NB4 (cell line): ENCODE data around the gene RUFY3.

Experiments used
- POLR2A ChIP-seq: IDR thresholded peaks from 2 replicates; pipeline ENCODE4 v1.6.1; 2011; ENCODE audit warnings: mild to moderate bottlenecking; ENCODE audit not compliant: insufficient read length; ENCODE audit errors: extremely low read depth
- TF ChIP-seq, protein P1 (sequence below): IDR thresholded peaks from one replicate; pipeline ENCODE4 v1.5.1; 2012; ENCODE audit warnings: low read depth, low read length

DNA sequence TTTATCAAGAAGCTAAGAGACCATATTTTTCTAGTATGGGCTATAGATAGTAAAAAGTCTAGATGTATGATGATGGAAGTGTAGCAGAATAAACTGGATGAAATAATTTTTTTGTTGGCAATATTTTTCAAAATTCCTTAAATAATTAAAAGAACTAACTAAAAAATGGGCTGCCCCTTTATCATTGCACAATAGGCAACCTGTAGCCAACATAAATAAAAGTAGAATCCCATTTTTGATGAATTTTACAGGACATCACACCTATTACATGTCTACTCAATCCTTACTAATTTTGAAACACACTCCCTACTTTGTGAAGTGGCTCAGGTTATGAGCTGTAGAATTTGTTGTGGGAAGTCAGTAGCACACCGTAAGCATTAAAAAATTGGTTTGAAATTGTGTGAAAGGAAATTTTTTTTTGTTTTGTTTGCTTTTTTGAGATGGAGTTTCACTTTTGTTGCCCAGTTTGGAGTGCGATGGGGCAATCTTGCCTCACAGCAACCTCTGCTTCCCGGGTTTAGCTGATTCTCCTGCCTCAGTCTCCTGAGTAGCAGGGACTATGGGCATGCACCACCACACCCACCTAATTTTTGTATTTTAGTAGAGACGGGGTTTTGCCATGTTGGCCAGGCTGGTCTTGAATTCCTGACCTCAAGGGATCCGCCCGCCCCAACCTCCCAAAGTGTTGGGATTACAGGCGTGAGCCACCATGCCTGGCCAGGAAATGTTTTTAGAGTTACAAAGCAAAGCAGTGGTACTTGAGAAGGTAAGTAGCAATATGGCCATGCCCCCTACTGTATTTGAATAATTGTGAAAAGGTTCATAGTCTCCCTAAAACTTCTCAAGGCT, 8.9 kb upstream of the RUFY3 start:
- TF ChIP-seq POLR2A = no peak
- TF ChIP-seq, protein P1, sequence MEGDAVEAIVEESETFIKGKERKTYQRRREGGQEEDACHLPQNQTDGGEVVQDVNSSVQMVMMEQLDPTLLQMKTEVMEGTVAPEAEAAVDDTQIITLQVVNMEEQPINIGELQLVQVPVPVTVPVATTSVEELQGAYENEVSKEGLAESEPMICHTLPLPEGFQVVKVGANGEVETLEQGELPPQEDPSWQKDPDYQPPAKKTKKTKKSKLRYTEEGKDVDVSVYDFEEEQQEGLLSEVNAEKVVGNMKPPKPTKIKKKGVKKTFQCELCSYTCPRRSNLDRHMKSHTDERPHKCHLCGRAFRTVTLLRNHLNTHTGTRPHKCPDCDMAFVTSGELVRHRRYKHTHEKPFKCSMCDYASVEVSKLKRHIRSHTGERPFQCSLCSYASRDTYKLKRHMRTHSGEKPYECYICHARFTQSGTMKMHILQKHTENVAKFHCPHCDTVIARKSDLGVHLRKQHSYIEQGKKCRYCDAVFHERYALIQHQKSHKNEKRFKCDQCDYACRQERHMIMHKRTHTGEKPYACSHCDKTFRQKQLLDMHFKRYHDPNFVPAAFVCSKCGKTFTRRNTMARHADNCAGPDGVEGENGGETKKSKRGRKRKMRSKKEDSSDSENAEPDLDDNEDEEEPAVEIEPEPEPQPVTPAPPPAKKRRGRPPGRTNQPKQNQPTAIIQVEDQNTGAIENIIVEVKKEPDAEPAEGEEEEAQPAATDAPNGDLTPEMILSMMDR = no peak
